A549 (cell line): ENCODE data around the gene TRMT44.

Source experiments
- CTCF ChIP-seq: fragments of >200 bp; sonication (Bioruptor Twin); formaldehyde crosslinking; IDR thresholded peaks from 3 replicates; pipeline ENCODE4 v1.5.1; 2016
- MAZ ChIP-seq: fragments of 150-350 bp; IDR thresholded peaks from 2 replicates; pipeline ENCODE4 v1.6.1; 2014; ENCODE audit warnings: antibody characterized with exemption, low read depth, low read length, borderline replicate concordance

- no peak for TF ChIP-seq CTCF
- no peak for TF ChIP-seq MAZ
Observed at GRCh38 chr4:8504279-8505007, 63.9 kb downstream of the TRMT44 start.
